Breast epithelium (tissue), 4 donors: ENCODE data around the gene SLC34A3. TPM values are rescaled to one million over a fixed set of nuclear protein-coding genes. Genes with fewer than 3 reads are reported as not detected.

ENCODE experiments used
- DNase-seq, 2 donors: peaks; one replicate each; pipeline ENCODE4 v3.0.0-alpha.2; 2019; ENCODE audit warnings: low spot score in 2 of 2
- H3K27ac ChIP-seq, 2 donors: fragments of 200-600 bp; sonication (generic) in 1 of 2; one replicate each; pipeline ENCODE4 v1.5.1; 2016 to 2019; ENCODE audit warnings: mild to moderate bottlenecking in 1 of 2
- H3K27me3 ChIP-seq, 2 donors: fragments of 200-600 bp; sonication (generic) in 1 of 2; one replicate each; pipeline versions ENCODE4 v1.5.1 to v1.6.0; 2017 to 2019; ENCODE audit warnings: control low read depth in 1 of 2, mild to moderate bottlenecking in 1 of 2
- H3K36me3 ChIP-seq: fragments of 200-600 bp; one replicate; pipeline ENCODE4 v1.5.1; 2019
- H3K4me1 ChIP-seq, 2 donors: fragments of 200-600 bp; sonication (generic); one replicate each; pipeline ENCODE4 v1.5.1; 2016 to 2019; ENCODE audit warnings: control low read depth in 1 of 2
- H3K4me3 ChIP-seq, 3 donors: fragments of 200-600 bp; sonication (generic); 1 replicate in 2 of 3; 2 replicates in 1 of 3; pipeline ENCODE4 v1.5.1; 2016 to 2019; ENCODE audit warnings: mild to moderate bottlenecking in 3 of 3, moderate library complexity in 2 of 3
- H3K9me3 ChIP-seq, 2 donors: fragments of 200-600 bp; sonication (generic) in 1 of 2; one replicate each; pipeline ENCODE4 v1.5.1; 2016 to 2019; ENCODE audit warnings: control low read depth in 1 of 2
- POLR2A ChIP-seq: fragments of 450-650 bp; IDR thresholded peaks from one replicate; pipeline ENCODE4 v1.6.1; 2016; ENCODE audit warnings: antibody characterized with exemption, mild to moderate bottlenecking, moderate library complexity
- POLR2AphosphoS5 ChIP-seq, 3 donors: sonication (generic); formaldehyde crosslinking; IDR thresholded peaks; one replicate each; pipeline ENCODE4 v1.6.1; 2017; ENCODE audit warnings: antibody characterized with exemption in 3 of 3
- intact Hi-C: fragments of 100-400 bp; cut with DNase I; formaldehyde crosslinking; loops from one replicate; pipeline ENCODE4 v1.15.1; 2023; ENCODE audit warnings: low total_unique reads
- total RNA-seq, 3 donors: library from RNA; depleted of rRNA; stranded (reverse); fragments of >200 nt; gene quantifications; one replicate each; pipeline ENCODE4 v1.1.0, GENCODE V29; 2016
- TF ChIP-seq, protein P1 (sequence below), 3 donors: fragments of 450-650 bp; IDR thresholded peaks; one replicate each; pipeline ENCODE4 v1.5.1; 2016 to 2017; ENCODE audit warnings: antibody characterized with exemption in 3 of 3, mild to moderate bottlenecking in 3 of 3, moderate library complexity in 3 of 3

The SLC34A3 gene
- total RNA-seq, 3 donors from 2014 or later = not detected

DNA sequence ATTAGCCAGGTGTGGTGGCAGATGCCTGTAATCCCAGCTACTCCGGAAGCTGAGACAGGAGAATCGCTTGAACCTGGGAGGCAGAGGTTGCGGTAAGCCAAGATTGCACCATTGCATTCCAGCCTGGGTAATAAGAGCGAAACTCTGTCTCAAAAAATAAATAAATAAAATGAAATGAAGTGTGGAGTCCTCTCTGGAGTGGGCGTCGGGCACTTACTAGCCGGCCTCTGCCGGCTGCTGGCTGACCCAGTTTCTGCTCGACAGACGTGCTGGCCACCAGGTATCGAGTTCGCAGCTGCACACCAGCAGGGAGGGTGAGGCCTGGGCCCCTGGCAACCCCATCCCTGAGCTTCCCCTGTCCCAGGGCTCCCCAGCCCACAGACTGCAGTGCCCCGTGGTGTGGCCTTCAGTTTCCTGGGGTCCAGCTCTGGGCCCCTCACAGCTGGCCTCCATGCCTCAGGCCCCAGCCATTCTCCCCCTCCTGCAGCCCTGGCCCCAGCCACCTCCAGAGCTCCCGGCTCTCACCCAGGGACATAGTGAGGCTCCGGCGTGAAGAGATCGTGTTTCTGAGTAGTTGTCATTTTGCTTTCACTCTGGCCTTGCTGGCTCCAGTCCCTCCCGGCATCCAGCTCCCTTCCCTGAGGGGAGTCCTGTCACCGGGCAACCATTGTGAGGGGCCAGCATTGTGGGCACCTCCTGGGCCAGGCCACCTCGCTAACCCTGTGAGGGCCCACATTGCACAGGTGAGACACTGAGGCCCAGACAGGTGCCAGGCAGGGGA, 16.6 kb downstream of the SLC34A3 start:
- intact Hi-C loops = no loop called here
- no peaks in the 10 kb centered on the region for H3K9me3 ChIP-seq
- no peak for TF ChIP-seq POLR2AphosphoS5 (IDR thresholded peaks at IDR 0.05)
- TF ChIP-seq POLR2A = no peak
- TF ChIP-seq, protein P1, sequence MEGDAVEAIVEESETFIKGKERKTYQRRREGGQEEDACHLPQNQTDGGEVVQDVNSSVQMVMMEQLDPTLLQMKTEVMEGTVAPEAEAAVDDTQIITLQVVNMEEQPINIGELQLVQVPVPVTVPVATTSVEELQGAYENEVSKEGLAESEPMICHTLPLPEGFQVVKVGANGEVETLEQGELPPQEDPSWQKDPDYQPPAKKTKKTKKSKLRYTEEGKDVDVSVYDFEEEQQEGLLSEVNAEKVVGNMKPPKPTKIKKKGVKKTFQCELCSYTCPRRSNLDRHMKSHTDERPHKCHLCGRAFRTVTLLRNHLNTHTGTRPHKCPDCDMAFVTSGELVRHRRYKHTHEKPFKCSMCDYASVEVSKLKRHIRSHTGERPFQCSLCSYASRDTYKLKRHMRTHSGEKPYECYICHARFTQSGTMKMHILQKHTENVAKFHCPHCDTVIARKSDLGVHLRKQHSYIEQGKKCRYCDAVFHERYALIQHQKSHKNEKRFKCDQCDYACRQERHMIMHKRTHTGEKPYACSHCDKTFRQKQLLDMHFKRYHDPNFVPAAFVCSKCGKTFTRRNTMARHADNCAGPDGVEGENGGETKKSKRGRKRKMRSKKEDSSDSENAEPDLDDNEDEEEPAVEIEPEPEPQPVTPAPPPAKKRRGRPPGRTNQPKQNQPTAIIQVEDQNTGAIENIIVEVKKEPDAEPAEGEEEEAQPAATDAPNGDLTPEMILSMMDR (IDR thresholded peaks at IDR 0.05) = no peak
- H3K27ac ChIP-seq = no peak overlapping the region
- no peak overlapping the region for H3K4me3 ChIP-seq
- DNase-seq = no peak
- no peaks in the 10 kb centered on the region for H3K27me3 ChIP-seq
- peaks cover 2 to 3% of the 10 kb centered on the region in 2 donors for H3K4me1 ChIP-seq
- no peaks in the 10 kb centered on the region for H3K36me3 ChIP-seq

DNA sequence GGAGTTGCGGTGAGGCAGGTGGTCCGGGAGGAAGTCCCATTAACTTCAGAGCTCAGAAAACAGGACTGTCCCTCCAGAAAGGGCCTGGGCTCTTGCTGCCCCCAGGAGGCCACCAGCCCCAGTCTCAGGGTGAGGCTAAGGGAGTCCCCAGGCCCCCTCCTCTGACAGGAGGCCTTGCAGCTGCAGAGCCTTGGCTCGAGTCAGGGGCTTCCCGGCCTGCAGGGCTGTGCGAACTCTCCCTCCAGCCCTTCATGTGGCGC, 17.1 kb downstream of the SLC34A3 start:
- Histone ChIP-seq H3K4me1 (no peaks in the 10 kb centered on the region), H3K36me3 (no peaks in the 10 kb centered on the region), H3K27ac (no peak overlapping the region), H3K4me3 (no peak overlapping the region), H3K27me3 (no peaks in the 10 kb centered on the region), H3K9me3 (no peaks in the 10 kb centered on the region)
- intact Hi-C loops = no loop called here
- TF ChIP-seq, protein P1 (IDR thresholded peaks at IDR 0.05) = no peak
- TF ChIP-seq POLR2A = no peak
- TF ChIP-seq POLR2AphosphoS5 (IDR thresholded peaks at IDR 0.05) = no peak
- DNase-seq = no peak

DNA sequence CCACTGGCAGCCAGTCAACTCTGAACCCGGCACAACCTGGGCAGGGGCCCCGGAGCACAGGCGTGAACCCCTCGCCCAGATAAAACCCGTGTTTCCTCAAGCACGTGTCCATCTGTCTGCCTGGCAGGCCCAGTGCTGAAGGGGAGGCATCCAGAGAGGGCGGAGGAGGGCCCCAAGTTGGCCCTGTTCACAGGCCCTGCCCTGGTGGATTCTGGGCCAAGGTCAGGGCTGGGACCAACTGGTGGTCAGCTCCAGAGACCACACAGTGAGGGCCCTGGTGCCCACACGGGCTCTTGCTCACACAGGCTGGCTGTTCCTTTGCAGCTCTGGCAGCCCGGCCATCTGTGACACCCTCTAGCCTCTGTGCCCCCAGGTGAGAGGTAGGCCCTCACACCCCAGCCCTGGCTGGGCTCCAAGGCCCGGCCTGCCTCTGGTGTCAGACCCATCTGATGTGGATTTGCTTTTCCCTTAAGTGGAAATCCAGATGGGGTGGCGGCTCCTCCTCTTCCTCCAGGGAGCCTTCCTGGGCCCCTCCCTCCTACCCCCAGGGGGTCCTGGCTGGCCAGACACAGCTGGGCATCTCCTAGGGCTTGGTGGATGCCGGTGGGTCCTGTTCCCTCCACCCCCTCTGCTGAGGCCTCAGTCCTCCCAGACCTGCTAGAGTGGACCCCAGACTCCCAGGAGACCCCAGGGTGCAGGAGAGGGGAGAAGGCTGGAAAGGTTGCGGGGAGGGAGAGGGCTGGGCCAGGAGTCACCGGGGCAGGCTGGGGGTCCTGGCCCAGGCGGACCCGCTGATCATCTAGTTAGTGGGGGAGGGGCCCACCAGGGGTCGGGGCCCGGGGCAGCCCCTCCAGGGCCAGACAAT, 19.9 kb downstream of the SLC34A3 start:
- H3K9me3 ChIP-seq = no peaks in the 10 kb centered on the region
- H3K27me3 ChIP-seq = no peaks in the 10 kb centered on the region
- no peak overlapping the region for H3K4me3 ChIP-seq
- H3K27ac ChIP-seq = no peak overlapping the region
- intact Hi-C loops = loop anchor here (10.0 kb wide), 1 partner anchor 1876 kb away; no protein-coding TSS in a partner anchor
- DNase-seq = no peak
- H3K36me3 ChIP-seq = no peaks in the 10 kb centered on the region
- TF ChIP-seq POLR2A (no peak), POLR2AphosphoS5 (IDR thresholded peaks at IDR 0.05) (no peak)
- TF ChIP-seq, protein P1 (IDR thresholded peaks at IDR 0.05) = no peak
- H3K4me1 ChIP-seq = peaks cover 0 to 5% of the 10 kb centered on the region in 2 donors

DNA sequence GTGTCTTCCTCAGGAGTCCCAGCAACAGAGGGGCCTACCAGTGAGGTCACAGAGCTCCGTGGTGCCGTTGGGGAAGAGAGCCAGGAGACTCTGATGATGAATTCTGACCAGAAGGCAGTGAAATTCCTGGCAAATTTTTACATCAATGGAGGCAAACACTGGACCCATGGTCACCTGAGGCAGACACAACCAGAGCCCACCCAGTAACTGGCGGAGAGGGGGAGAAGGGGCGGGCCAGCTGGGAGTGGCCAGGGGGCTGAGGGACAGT, 20.4 kb downstream of the SLC34A3 start, which contains the start of gene STPG3:
TSS of gene STPG3 (plus strand) at position 93 of the 268 bp plus-strand sequence. CDS start at position 94, 1 bp downstream.
- Histone ChIP-seq H3K4me3 (no peak within 1 kb of the TSS), H3K36me3 (no peaks in the 10 kb centered on the region), H3K4me1 (peaks cover 2 to 8% of the 10 kb centered on the region in 2 donors), H3K9me3 (no peaks in the 10 kb centered on the region), H3K27me3 (no peaks in the 10 kb centered on the region), H3K27ac (no peak within 1 kb of the TSS)
- intact Hi-C loops = loop anchor here (10.0 kb wide), 1 partner anchor 1876 kb away; no protein-coding TSS in a partner anchor
- DNase-seq = no peak
- no peak for TF ChIP-seq POLR2AphosphoS5 (IDR thresholded peaks at IDR 0.05)

DNA sequence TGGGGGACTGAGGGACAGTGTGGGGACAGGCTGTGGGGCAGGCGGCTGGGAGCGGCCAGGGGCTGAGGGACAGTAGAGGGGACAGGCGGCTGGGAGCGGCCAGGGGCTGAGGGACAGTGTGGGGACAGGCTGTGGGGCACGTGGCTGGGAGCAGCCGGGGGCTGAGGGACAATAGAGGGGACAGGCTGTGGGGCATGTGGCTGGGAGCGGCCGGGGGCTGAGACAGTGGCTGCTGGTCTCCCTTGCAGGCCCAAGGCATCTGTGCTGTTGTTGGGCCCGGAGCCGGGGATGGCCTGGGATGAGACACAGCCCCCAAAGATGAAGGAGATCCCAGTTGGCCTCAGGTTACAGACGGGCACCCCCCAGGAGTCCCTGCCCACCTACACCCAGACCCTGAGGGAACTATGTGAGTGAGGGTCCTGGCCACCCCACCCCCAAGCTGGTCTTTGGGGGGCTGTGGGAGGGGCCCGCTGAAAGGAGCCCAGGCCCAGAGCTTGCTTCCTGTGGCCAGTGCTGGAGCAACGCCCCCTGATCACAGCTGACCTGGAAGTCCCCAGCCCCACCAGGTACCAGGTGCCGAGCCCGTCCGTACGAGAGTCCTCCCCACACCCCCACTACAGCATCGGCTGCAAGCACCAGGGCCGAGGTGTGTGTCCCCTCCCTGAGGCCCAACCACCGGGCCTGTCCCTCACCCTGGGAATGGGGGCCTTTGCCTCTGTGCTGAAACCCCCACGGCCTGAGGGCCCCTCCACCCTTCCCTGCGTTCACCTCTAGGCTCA, 21.0 kb downstream of the SLC34A3 start:
- Histone ChIP-seq H3K4me3 (no peak overlapping the region), H3K36me3 (no peaks in the 10 kb centered on the region), H3K27ac (no peak overlapping the region), H3K27me3 (no peaks in the 10 kb centered on the region), H3K4me1 (peaks cover 5 to 12% of the 10 kb centered on the region in 2 donors), H3K9me3 (no peaks in the 10 kb centered on the region)
- TF ChIP-seq POLR2AphosphoS5 (IDR thresholded peaks at IDR 0.05) (no peak), POLR2A (no peak)
- TF ChIP-seq, protein P1 (IDR thresholded peaks at IDR 0.05) = no peak
- DNase-seq = no peak
- intact Hi-C loops = loop anchor here (10.0 kb wide), 1 partner anchor 1877 kb away; no protein-coding TSS in a partner anchor
